OCI-LY3 (cell line): ENCODE results near the gene IP6K1.

Source experiments
- EZH2phosphoT487 ChIP-seq: fragments of 200-600 bp; shearing (Covaris generic); IDR thresholded peaks from 2 replicates; pipeline ENCODE4 v1.6.1; 2018; ENCODE audit warnings: antibody characterized with exemption, mixed run types, low read depth
- TF ChIP-seq, protein P1 (sequence below): fragments of 200-600, 300-600 bp; sonication (generic); IDR thresholded peaks from 2 replicates; pipeline ENCODE4 v1.5.1; 2014; ENCODE audit warnings: antibody characterized with exemption, low read length, low read depth

DNA sequence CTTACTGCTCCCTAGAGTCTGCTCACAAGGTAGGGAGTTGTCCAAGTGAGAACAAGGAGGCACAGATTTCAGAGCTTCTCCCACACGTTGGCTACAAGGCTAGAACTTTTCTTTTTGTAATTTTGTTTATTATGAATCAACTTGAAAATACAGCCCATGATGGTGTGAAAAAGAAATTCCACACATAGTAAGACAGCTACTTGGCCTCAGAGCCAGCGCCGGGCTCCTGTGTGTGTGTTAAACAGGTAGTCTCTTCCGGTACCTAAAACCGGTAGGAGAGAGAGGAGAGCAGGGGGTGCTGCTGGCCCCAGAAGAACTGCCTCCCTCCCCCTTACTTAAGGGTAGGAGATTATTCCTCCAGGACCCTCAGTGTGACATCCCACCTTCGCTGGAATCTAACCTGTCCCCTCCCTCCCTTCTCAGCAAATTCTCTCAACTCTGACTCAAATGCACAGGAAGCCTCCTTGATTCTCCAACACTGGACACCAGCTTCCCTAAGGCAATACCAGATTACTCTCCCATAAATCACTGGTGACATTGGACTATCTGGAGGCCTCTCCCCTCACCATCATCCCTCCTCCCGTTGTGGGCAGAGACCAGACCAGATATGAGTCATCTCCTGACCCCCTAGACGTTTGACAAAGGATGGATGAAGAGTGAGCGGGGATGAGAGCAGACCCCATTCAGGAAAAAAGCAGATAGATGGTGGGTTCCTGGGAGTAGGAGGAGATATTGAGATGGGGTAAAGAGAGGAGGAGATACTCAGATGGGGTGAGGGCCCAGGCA lies 4.5 kb upstream of the IP6K1 start:
- TF ChIP-seq, protein P1, sequence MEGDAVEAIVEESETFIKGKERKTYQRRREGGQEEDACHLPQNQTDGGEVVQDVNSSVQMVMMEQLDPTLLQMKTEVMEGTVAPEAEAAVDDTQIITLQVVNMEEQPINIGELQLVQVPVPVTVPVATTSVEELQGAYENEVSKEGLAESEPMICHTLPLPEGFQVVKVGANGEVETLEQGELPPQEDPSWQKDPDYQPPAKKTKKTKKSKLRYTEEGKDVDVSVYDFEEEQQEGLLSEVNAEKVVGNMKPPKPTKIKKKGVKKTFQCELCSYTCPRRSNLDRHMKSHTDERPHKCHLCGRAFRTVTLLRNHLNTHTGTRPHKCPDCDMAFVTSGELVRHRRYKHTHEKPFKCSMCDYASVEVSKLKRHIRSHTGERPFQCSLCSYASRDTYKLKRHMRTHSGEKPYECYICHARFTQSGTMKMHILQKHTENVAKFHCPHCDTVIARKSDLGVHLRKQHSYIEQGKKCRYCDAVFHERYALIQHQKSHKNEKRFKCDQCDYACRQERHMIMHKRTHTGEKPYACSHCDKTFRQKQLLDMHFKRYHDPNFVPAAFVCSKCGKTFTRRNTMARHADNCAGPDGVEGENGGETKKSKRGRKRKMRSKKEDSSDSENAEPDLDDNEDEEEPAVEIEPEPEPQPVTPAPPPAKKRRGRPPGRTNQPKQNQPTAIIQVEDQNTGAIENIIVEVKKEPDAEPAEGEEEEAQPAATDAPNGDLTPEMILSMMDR = no peak
- TF ChIP-seq EZH2phosphoT487 = no peak
